H1 (cell line): ENCODE data around the gene TAF9B. TPM values are rescaled to one million over a fixed set of nuclear protein-coding genes. Genes with fewer than 3 reads are reported as not detected.
A peak's percentile ranks its signal among the peaks of the same experiment; 100 is the strongest.

Source experiments
- CREB1 ChIP-seq: IDR thresholded peaks from 2 replicates; pipeline ENCODE4 v1.6.1; 2012; ENCODE audit warnings: inconsistent platforms
- EGR1 ChIP-seq: IDR thresholded peaks from 2 replicates; pipeline ENCODE4 v1.6.1; 2011; ENCODE audit warnings: low read depth, low read length, borderline replicate concordance
- GABPA ChIP-seq: IDR thresholded peaks from 2 replicates; pipeline ENCODE4 v1.6.1; 2011; ENCODE audit warnings: mild to moderate bottlenecking, low read length, moderate library complexity, borderline replicate concordance; ENCODE audit not compliant: insufficient read depth
- KDM1A ChIP-seq: fragments of 200-600, 300-600 bp; sonication (generic); IDR thresholded peaks from 2 replicates; pipeline ENCODE4 v1.7.1; 2016; ENCODE audit warnings: mild to moderate bottlenecking, low read length, borderline replicate concordance
- POLR2A ChIP-seq, 2 experiments: IDR thresholded peaks; 1 replicate in 1 of 2; 2 replicates in 1 of 2; pipeline ENCODE4 v1.6.1; 2011; ENCODE audit warnings: low read depth in 2 of 2, low read length in 2 of 2, mild to moderate bottlenecking in 2 of 2; ENCODE audit errors: control extremely low read depth in 1 of 2
- POLR2AphosphoS5 ChIP-seq: IDR thresholded peaks from 2 replicates; pipeline ENCODE4 v1.6.1; 2011; ENCODE audit warnings: low read depth, low read length
- polyA plus RNA-seq, 7 experiments: library from polyadenylated mRNA; depleted of rRNA in 3 of 7; stranded (reverse) in 5 of 7; unstranded in 2 of 7; fragments of >200 nt in 5 of 7; fragments of 200-250 nt in 2 of 7; gene quantifications; 1 replicate in 5 of 7; 2 replicates in 1 of 7; 4 replicates in 1 of 7; pipeline versions ENCODE4 v1.2.1 to v1.2.3, GENCODE V29; 2011 to 2013; ENCODE audit warnings: missing spikeins in 2 of 7, mixed read lengths in 2 of 7
- total RNA-seq: library from RNA; stranded (reverse); fragmentation: NEBNext Ultra II Directional; extraction: Animal tissue kit (Norgen Biotek cat#: 25700); gene quantifications from 2 replicates; pipeline ENCODE4 v1.2.1, GENCODE V29; 2021

The TAF9B gene
- total and polyA plus RNA-seq, 2 of the 8 experiments (the other 6 are each of a cell fraction or from before 2014, with no cell fraction given): 23.8 to 42.8 TPM

GRCh38 chrX:78103623-78104446 is 35.6 kb downstream of the TAF9B start, which contains the start of gene PGK1 (continued):
- TF ChIP-seq GABPA: peak; percentile 79; the same call in 1 of the 2 replicates
- peak; percentile 79 to 85 for TF ChIP-seq POLR2A (IDR thresholded peaks at IDR 0.05; ENCODE audit: control extremely low read depth in 1 of 2, low read depth in 2 of 2, low read length in 2 of 2)
- peak; percentile 86 for TF ChIP-seq POLR2AphosphoS5
- peak; percentile 69; the same call in 1 of the 2 replicates for TF ChIP-seq EGR1
- no peak for TF ChIP-seq KDM1A
- peak; percentile 73 for TF ChIP-seq CREB1
